ENCODE results near the gene LELP1. TPM values are rescaled to one million over a fixed set of nuclear protein-coding genes. Genes with fewer than 3 reads are reported as not detected.
"Not testable (repeated sequence)": the region's sequence is repeated elsewhere in the genome, so short reads cannot be mapped to it uniquely, and the experiment has no call there.

LELP1 gene
- not detected in 2 replicates for total RNA-seq (2014; rRNA removed; shearing (Covaris generic))

DNA sequence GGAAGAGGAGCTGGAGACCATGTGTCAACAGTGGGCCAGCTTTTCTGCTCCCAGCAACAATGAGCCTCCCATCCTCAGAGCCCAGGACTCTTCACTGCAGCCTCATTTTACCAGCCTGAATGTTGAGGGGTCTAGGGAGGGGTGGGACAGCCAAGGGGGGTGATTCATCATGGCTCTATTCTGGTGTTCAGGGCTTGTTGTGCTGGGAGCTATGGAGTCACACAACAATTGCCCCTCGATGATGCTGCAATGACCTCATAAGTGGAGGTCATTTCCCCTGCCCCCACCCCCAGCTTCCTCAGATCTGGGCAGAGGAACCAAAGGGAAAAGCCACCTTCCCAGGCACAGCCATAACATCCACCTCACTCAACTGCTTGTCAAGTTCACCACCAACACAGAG, at the start of gene LELP1:
TSS of gene LELP1 (plus strand) at position 301 of the 400 bp plus-strand sequence. CDS start 1,278 bp downstream, outside the sequence.
- no peak for DNase-seq
- H3K36me3 ChIP-seq (replicated peaks; ENCODE audit: control insufficient read depth, insufficient read depth, low read length): no peaks in the 10 kb centered on the region
- H3K4me3 ChIP-seq (ENCODE audit: insufficient read depth, low read depth, low read length): no peak within 1 kb of the TSS
- no peaks in the 10 kb centered on the region for H3K27me3 ChIP-seq (ENCODE audit: control insufficient read depth, insufficient read depth, low read length)

DNA sequence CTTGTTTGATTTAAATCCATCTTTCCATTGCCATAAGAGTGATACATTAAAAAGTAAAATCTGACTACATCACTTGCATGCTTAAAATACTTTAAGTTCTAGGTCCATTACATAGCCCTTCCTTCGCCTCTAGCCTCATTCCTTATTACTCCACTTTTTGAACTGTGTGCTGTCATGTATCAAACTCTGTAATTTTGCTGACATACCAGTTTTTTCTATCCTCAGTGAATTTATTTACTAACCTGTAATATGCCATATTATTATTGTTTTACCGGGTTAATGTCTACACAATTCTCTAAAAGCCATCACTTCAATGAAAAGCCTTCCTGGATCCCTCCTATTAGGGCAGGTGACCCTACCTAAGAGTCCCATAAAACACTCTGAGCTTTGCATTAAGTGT, 47.7 kb upstream of the LELP1 start:
- no peak overlapping the region for H3K4me3 ChIP-seq (ENCODE audit: insufficient read depth, low read depth, low read length)
- no peaks in the 10 kb centered on the region for H3K27me3 ChIP-seq (ENCODE audit: control insufficient read depth, insufficient read depth, low read length)
- no peaks in the 10 kb centered on the region for H3K36me3 ChIP-seq (replicated peaks; ENCODE audit: control insufficient read depth, insufficient read depth, low read length)
- DNase-seq: no peak

DNA sequence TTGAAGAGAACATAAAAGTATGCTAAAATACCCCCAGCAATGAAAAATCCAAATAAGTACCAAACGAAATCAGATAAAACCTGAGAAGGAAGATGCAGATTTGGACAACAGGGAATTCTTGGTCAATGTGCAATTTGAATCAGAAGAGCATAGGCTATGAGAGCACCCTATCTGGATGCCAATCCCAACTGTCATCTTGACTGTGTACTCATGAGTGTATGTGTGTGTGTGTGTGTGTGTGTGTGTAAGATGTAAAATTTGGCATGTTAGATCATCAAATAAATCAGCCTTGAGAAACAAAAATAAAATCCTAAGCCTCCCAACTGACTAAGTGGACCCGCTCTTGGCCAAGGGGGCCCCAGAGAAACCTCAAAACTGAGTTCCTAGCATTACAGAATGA, 34.5 kb upstream of the LELP1 start:
- Histone ChIP-seq H3K27me3 (ENCODE audit: control insufficient read depth, insufficient read depth, low read length) (no peaks in the 10 kb centered on the region), H3K4me3 (ENCODE audit: insufficient read depth, low read depth, low read length) (no peak overlapping the region), H3K36me3 (replicated peaks; ENCODE audit: control insufficient read depth, insufficient read depth, low read length) (no peaks in the 10 kb centered on the region)
- no peak for DNase-seq

DNA sequence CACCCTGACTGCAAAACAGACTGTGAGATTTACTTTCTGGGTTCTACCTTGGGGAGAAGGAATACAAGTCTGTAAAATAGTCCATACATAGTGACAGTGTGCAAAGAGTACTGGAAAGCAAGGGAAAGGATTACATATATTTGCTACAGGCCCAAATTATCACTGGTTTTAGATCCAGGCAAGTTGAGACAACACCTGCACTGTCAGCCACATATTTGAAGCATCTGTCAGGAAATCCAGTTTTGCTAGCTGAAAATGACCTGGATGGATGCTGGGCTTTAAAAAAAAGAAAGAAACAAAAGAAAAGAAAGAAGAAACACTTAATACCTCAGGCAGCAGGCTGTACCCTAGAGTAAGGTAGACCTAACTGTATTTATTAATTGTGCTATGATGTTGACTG, 28.6 kb upstream of the LELP1 start:
- no peak for DNase-seq
- H3K36me3 ChIP-seq (replicated peaks; ENCODE audit: control insufficient read depth, insufficient read depth, low read length): no peaks in the 10 kb centered on the region
- no peak overlapping the region for H3K4me3 ChIP-seq (ENCODE audit: insufficient read depth, low read depth, low read length)
- no peaks in the 10 kb centered on the region for H3K27me3 ChIP-seq (ENCODE audit: control insufficient read depth, insufficient read depth, low read length)

DNA sequence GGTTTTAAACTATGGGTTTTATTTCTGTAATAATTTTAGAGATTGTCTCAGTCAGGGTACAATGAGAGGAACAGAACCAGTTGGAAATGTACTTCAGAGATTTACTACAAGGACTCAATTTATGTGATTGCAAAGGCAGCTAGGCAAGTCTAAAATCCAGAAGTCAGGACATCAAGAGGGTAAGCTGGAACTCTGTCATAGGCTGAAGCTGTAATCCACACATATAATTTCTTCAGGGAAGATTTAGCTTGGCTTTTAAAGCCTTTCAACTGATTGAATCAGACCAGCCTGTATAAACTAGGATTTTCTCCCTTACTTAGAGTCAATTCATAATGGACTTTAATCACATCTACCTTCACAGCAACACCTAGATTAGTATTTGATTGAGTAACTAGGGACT, 24.3 kb upstream of the LELP1 start:
- Histone ChIP-seq H3K27me3 (ENCODE audit: control insufficient read depth, insufficient read depth, low read length) (no peaks in the 10 kb centered on the region), H3K4me3 (ENCODE audit: insufficient read depth, low read depth, low read length) (no peak overlapping the region), H3K36me3 (replicated peaks; ENCODE audit: control insufficient read depth, insufficient read depth, low read length) (no peaks in the 10 kb centered on the region)
- no peak for DNase-seq

DNA sequence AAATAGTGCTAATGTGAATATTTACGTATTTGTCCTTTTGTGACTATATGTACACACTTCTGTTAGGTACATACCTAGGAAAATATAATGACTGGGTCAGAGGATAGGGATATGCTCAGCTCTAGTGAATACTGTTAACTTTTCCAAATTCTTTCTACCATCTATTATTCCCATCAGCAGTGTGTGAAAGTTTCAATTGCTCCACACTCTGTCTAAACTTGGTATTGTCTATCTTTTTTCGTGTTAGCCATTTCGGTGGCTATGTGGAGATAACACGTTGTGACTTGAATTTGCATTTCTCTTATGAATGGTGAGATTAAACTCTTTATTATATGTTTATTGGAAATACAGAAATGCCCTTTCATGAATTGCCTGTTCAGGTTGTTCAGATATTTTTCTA, 22.7 kb upstream of the LELP1 start:
- no peak overlapping the region for H3K4me3 ChIP-seq (ENCODE audit: insufficient read depth, low read depth, low read length)
- H3K27me3 ChIP-seq (ENCODE audit: control insufficient read depth, insufficient read depth, low read length): no peaks in the 10 kb centered on the region
- H3K36me3 ChIP-seq (replicated peaks; ENCODE audit: control insufficient read depth, insufficient read depth, low read length): no peaks in the 10 kb centered on the region
- no peak for DNase-seq

DNA sequence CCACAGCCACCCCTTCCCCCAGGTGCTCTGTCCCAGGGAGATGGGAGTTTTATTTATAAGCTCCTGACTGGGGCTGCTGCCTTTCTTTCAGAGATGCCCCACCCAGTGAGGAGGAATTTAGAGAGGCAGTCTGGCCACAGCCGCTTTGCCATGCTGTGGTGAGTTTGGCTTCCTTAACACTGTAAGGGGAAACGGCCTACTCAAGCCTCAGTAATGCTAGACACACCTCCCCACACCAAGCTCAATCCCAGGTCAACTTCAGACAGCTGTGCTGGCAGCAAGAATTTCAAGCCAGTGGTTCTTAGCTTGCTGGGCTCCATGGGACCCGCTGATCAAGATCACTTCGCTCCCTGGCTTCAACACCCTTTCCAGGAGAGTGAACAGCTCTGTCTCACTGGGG, 14.9 kb upstream of the LELP1 start:
- not testable (repeated sequence) for H3K36me3 ChIP-seq (replicated peaks; ENCODE audit: control insufficient read depth, insufficient read depth, low read length); H3K27me3 ChIP-seq (ENCODE audit: control insufficient read depth, insufficient read depth, low read length); H3K4me3 ChIP-seq (ENCODE audit: insufficient read depth, low read depth, low read length); DNase-seq

DNA sequence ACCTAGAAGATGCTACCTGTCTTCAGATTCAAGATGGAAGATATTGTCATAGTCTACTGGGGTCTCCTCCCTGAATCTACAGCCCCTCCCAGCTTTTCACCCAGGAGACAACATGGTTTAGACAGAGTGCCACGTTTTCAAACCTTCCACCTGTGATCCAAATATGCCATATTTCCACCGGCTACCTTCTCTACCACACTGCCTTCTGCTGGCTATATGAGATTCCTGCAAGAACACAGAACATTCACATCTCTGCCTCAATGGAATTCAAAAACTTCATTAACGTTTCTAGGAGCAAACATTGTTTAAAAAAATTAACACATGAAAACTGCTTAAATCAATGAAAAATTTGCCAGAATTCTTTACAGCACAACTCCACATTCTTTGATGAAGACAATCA, 12.9 kb upstream of the LELP1 start:
- Histone ChIP-seq H3K36me3 (replicated peaks; ENCODE audit: control insufficient read depth, insufficient read depth, low read length) (no peaks in the 10 kb centered on the region), H3K27me3 (ENCODE audit: control insufficient read depth, insufficient read depth, low read length) (no peaks in the 10 kb centered on the region), H3K4me3 (ENCODE audit: insufficient read depth, low read depth, low read length) (no peak overlapping the region)
- DNase-seq: no peak

DNA sequence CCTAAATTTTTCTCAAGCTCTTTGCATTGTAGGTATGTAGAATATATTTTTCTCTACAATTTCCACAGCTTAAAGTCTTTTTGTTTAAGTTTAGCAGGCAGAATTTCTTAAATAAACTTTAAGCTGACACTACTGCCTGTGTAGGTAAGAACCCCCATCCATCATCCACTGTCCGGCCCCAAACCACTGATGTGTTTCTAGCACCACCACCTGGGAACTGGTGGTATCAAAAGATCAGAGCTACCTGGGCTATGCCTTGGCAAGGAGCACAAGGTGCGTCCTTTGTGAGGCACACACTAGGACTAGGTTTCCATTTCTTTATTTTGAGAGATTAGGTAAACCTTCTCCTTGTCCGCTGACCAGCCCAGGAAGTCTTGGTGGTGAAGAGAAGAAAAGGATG, 10.5 kb upstream of the LELP1 start:
- peak; percentile 68 for DNase-seq
- no peaks in the 10 kb centered on the region for H3K36me3 ChIP-seq (replicated peaks; ENCODE audit: control insufficient read depth, insufficient read depth, low read length)
- no peaks in the 10 kb centered on the region for H3K27me3 ChIP-seq (ENCODE audit: control insufficient read depth, insufficient read depth, low read length)

DNA sequence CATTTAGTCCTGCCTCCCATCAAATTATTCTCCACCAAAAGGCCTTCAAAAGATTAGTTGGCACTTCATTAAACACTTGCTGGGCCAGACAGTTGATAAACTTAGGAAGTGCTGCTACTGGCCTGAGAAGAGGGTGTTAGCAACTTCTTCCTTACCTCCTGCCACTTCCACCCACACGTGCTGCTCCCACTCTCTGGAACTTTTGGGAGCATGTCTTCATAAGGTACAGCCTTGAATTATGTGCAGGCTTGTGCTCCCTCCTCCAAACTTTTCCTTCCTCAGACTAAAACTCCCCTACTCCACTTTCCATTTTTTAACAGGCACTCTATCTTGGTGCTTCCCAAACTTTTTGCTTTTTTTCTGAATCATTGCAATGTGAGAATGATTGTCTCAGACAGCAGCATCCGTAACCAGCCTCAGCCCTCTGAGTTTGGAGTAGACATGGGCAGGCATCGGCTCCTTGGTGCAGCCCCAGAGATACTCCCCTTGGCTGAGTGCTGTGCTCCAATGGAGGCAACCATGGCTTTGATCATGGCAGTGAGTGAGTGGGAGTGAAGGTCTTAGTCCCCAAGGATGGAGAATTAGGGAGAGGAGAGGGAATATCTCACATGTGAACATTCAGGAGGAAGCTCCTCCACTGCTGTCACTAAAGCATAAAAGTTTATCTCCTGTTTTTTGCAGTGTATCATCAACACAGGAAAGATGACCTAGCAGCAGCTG, 8.7 kb upstream of the LELP1 start:
- no peaks in the 10 kb centered on the region for H3K27me3 ChIP-seq (ENCODE audit: control insufficient read depth, insufficient read depth, low read length)
- no peak for DNase-seq
- H3K4me3 ChIP-seq (ENCODE audit: insufficient read depth, low read depth, low read length): no peak overlapping the region
- H3K36me3 ChIP-seq (replicated peaks; ENCODE audit: control insufficient read depth, insufficient read depth, low read length): no peaks in the 10 kb centered on the region

More for the DNA sequence above, 10.5 kb upstream of the LELP1 start:
- H3K4me3 ChIP-seq (ENCODE audit: insufficient read depth, low read depth, low read length): no peak overlapping the region

DNA sequence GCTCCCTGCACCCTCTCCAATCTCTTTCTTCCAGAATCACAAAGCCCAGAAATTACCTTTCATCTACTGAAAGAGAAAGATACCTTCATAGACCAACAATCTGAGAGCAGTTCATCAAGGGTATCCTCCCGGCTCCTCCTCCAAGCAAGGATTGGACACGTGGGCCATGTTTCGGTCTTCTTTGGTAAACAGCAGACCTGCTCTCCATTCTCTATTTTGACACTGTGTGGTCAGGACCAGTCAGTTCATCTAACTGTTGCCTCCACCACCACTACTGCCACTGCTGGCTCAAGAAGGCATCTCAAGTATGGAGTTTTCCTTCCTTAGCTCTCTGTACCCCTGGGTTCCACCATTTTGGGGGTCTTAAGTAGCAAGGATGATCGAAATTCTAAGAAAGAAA, 8.0 kb upstream of the LELP1 start:
- DNase-seq: no peak
- Histone ChIP-seq H3K27me3 (ENCODE audit: control insufficient read depth, insufficient read depth, low read length) (no peaks in the 10 kb centered on the region), H3K36me3 (replicated peaks; ENCODE audit: control insufficient read depth, insufficient read depth, low read length) (no peaks in the 10 kb centered on the region), H3K4me3 (ENCODE audit: insufficient read depth, low read depth, low read length) (no peak overlapping the region)

DNA sequence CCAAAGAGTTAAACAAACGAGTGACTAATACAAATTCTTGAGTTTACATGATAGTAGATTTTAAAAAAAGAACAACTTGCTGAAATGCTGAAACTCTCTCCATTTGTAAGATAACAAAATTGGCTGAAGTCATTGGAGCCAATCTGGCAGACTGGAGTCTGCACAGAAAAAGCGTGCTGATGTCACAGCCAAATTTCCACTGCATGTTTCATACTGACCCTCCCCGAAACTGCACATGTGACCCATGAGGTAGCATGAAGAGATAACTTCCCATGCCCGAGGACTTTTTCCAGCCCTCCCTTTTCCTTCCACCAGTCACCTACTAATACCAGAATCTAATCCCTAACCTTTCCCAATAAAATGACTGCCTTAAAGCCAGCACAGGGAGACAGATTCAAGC, 1.2 kb upstream of the LELP1 start:
- Histone ChIP-seq H3K36me3 (replicated peaks; ENCODE audit: control insufficient read depth, insufficient read depth, low read length) (no peaks in the 10 kb centered on the region), H3K4me3 (ENCODE audit: insufficient read depth, low read depth, low read length) (no peak overlapping the region), H3K27me3 (ENCODE audit: control insufficient read depth, insufficient read depth, low read length) (no peaks in the 10 kb centered on the region)
- no peak for DNase-seq

DNA sequence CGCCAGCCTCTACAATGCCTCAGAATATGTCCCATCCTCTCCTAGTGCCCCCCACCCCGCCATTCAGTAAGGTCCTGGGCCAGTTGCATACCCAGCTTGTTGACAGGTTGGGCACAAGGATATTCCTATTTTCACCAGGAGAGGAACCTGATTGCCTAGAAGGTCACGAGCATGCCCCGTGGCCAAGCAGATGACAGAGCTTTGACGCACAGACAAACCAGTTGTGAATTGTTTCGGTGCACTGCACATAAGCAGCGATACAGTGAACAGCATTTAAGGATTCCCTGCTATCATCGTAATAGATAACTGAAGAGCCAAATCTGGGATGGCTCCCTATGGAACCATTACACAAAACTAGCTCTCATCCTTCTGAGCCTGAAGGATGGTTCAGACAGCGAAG, 3.4 kb downstream of the LELP1 start:
- Histone ChIP-seq H3K36me3 (replicated peaks; ENCODE audit: control insufficient read depth, insufficient read depth, low read length) (no peaks in the 10 kb centered on the region), H3K27me3 (ENCODE audit: control insufficient read depth, insufficient read depth, low read length) (no peaks in the 10 kb centered on the region), H3K4me3 (ENCODE audit: insufficient read depth, low read depth, low read length) (no peak overlapping the region)
- DNase-seq: no peak

DNA sequence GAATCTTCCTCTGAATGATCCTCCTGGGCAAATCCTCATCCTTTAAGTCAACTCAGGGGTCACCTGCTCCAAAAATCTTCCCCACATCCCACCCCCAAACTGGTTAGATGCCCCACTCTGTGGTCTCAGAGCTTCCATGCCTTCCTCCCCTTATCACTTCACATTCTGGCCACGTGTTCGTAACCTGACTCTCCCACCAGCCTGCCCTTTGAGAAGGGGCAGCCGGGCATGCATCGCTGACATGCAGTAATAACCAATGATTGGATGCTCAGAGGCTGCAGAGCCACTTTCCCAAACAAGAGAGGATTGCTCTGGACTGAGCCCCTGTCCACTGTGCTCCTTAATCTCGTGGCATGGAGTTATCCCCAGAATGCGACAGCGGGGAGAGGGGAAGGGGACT, 7.0 kb downstream of the LELP1 start:
- Histone ChIP-seq H3K4me3 (ENCODE audit: insufficient read depth, low read depth, low read length) (no peak overlapping the region), H3K27me3 (ENCODE audit: control insufficient read depth, insufficient read depth, low read length) (no peaks in the 10 kb centered on the region), H3K36me3 (replicated peaks; ENCODE audit: control insufficient read depth, insufficient read depth, low read length) (no peaks in the 10 kb centered on the region)
- no peak for DNase-seq

DNA sequence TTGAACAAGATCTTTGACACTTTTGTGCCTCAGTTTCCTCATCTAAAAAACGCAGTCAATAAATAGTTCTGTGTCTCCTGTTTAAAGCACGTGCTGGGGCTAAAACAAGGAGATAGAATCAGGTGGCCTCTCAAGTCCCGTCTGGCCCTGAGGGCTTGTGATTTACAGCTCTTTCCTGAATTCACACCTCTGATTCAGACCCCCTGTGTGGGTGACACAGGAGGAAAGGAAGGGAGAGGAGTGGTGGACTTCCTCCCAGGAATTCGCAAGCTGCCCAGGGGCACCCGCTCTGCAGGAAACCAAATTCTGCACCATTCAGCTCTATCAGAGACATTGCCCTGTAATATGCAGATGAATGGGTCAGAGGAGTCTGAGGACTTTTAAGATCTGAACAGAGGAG, 9.0 kb downstream of the LELP1 start:
- no peak for DNase-seq
- Histone ChIP-seq H3K27me3 (ENCODE audit: control insufficient read depth, insufficient read depth, low read length) (no peaks in the 10 kb centered on the region), H3K4me3 (ENCODE audit: insufficient read depth, low read depth, low read length) (no peak overlapping the region), H3K36me3 (replicated peaks; ENCODE audit: control insufficient read depth, insufficient read depth, low read length) (no peaks in the 10 kb centered on the region)

DNA sequence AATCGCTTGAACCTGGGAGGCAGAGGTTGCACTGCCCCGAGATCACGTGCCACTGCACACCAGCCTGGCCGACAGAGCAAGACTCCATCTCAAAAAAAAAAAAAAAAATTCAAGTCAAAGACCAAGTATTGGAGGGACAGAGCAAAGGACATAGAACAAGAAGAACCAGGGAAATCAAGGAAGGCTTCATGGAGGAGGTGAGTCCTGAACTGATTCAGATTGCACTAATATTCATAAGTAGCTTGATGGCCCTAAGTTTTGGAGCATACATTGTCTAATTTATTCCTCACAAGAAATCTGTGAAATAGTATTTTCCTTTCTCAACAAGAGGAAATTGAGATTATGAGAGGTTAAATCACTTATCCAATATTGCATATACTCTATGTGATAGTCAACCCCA, 10.3 kb downstream of the LELP1 start:
- no peaks in the 10 kb centered on the region for H3K36me3 ChIP-seq (replicated peaks; ENCODE audit: control insufficient read depth, insufficient read depth, low read length)
- no peak overlapping the region for H3K4me3 ChIP-seq (ENCODE audit: insufficient read depth, low read depth, low read length)
- H3K27me3 ChIP-seq (ENCODE audit: control insufficient read depth, insufficient read depth, low read length): no peaks in the 10 kb centered on the region
- no peak for DNase-seq

Measured in H7 (cell line).